SKM-1 treated with dmso at 0.1 percent for 144 hours (cell line): ENCODE data around the gene FMN1.

Source experiments
- DNase-seq: peaks from one replicate; lab custom pipeline; 2025; ENCODE audit not compliant: unreplicated experiment; lab: John Stamatoyannopoulos, UW

Gene FMN1

GRCh38 chr15:33125894-33126537, 68.5 kb downstream of the FMN1 start:
- no peak for DNase-seq

- DNase-seq, result no peak
Observed at GRCh38 chr15:33124811-33125210, 69.7 kb downstream of the FMN1 start.

- DNase-seq, result no peak
Observed at GRCh38 chr15:33124279-33124678, 70.2 kb downstream of the FMN1 start.

GRCh38 chr15:33119865-33120264, 74.6 kb downstream of the FMN1 start:
- DNase-seq, result no peak

GRCh38 chr15:33119273-33119672, 75.2 kb downstream of the FMN1 start:
- DNase-seq, result no peak

GRCh38 chr15:33116198-33116597, 78.3 kb downstream of the FMN1 start:
- no peak for DNase-seq

- DNase-seq, result no peak
Observed at GRCh38 chr15:33115191-33115861, 79.2 kb downstream of the FMN1 start.

GRCh38 chr15:33114374-33114717, 80.2 kb downstream of the FMN1 start:
- DNase-seq, result no peak

GRCh38 chr15:33113666-33114373, 80.7 kb downstream of the FMN1 start:
- no peak for DNase-seq

- DNase-seq, result no peak
Observed at GRCh38 chr15:33112541-33113105, 81.9 kb downstream of the FMN1 start.

- DNase-seq, result no peak
Observed at GRCh38 chr15:33111041-33111451, 83.5 kb downstream of the FMN1 start.

- DNase-seq, result no peak
Observed at GRCh38 chr15:33109345-33109744, 85.2 kb downstream of the FMN1 start.

GRCh38 chr15:33108518-33108917, 86.0 kb downstream of the FMN1 start:
- DNase-seq, result no peak

GRCh38 chr15:33107950-33108349, 86.6 kb downstream of the FMN1 start:
- no peak for DNase-seq

- no peak for DNase-seq
Observed at GRCh38 chr15:33104212-33104611, 90.3 kb downstream of the FMN1 start.

GRCh38 chr15:33101036-33101435, 93.5 kb downstream of the FMN1 start:
- DNase-seq, result no peak

GRCh38 chr15:33100314-33100713, 94.2 kb downstream of the FMN1 start:
- DNase-seq, result peak; percentile 78

- no peak for DNase-seq
Observed at GRCh38 chr15:33099739-33100138, 94.8 kb downstream of the FMN1 start.

GRCh38 chr15:33099213-33099612, 95.3 kb downstream of the FMN1 start:
- no peak for DNase-seq

- peak; percentile 31 for DNase-seq
Observed at GRCh38 chr15:33098094-33099058, 96.1 kb downstream of the FMN1 start.

- no peak for DNase-seq
Observed at GRCh38 chr15:33096134-33096533, 98.4 kb downstream of the FMN1 start.
